ENCODE results near the gene GRK4.

The GRK4 gene

GRCh38 chr4:3034231-3034630, 70.9 kb downstream of the GRK4 start:
- H3K27ac ChIP-seq (ENCODE audit: extremely low read depth, low read depth, low read length) = no peak overlapping the region
- H3K4me3 ChIP-seq (ENCODE audit: low read depth, low read length) = no peak overlapping the region
- no peaks in the 10 kb centered on the region for H3K36me3 ChIP-seq (ENCODE audit: control insufficient read depth in 2 of 2, insufficient read depth in 1 of 2, low read length in 2 of 2)
- no peaks in the 10 kb centered on the region for H3K9me3 ChIP-seq (ENCODE audit: control insufficient read depth, insufficient read depth, low read depth, low read length)
- no peaks in the 10 kb centered on the region for H3K4me1 ChIP-seq (ENCODE audit: control insufficient read depth, insufficient read depth, low read length)
- TF ChIP-seq ZNF423 (tag by site-specific recombination; IDR thresholded peaks at IDR 0.05) (no peak), ZBTB1 (tag by site-specific recombination; IDR thresholded peaks at IDR 0.05) (no peak), HIC1 (tag by site-specific recombination; IDR thresholded peaks at IDR 0.05) (no peak), ZNF155 (tag by site-specific recombination; IDR thresholded peaks at IDR 0.05) (no peak), ZNF114 (tag by site-specific recombination; IDR thresholded peaks at IDR 0.05) (no peak), ZNF350 (tag by site-specific recombination; IDR thresholded peaks at IDR 0.05) (no peak), REPIN1 (tag by site-specific recombination; IDR thresholded peaks at IDR 0.05; ENCODE audit: low read depth) (no peak), ZNF707 (tag by site-specific recombination; IDR thresholded peaks at IDR 0.05) (no peak), ZNF571 (tag by site-specific recombination; IDR thresholded peaks at IDR 0.05) (no peak), ZNF157 (tag by site-specific recombination; IDR thresholded peaks at IDR 0.05) (no peak), ZNF184 (tag by site-specific recombination; IDR thresholded peaks at IDR 0.05) (no peak), ZNF398 (tag by site-specific recombination; IDR thresholded peaks at IDR 0.05) (no peak), KLF7 (tag by site-specific recombination; IDR thresholded peaks at IDR 0.05; ENCODE audit: borderline replicate concordance) (no peak), ZNF132 (tag by site-specific recombination; IDR thresholded peaks at IDR 0.05; ENCODE audit: borderline replicate concordance) (no peak), ZNF221 (tag by site-specific recombination; IDR thresholded peaks at IDR 0.05; ENCODE audit: borderline replicate concordance) (no peak), GLIS2 (tag by site-specific recombination; IDR thresholded peaks at IDR 0.05) (no peak)
- ChIA-PET POLR2A (no interaction called here), CTCF (no interaction called here)

GRCh38 chr4:3035249-3035648, 71.9 kb downstream of the GRK4 start:
- CTCF ChIA-PET = interaction anchor here (0.6 kb wide), 1 partner anchor 47 kb away, joined by 3 read pairs; no protein-coding TSS in a partner anchor
- TF ChIP-seq MEIS1 (CRISPR knock-in tag; IDR thresholded peaks at IDR 0.05; ENCODE audit: borderline replicate concordance) = no peak
- no peak for TF ChIP-seq ZBTB48 (tag by site-specific recombination; IDR thresholded peaks at IDR 0.05)
- no peak for TF ChIP-seq ZNF114 (tag by site-specific recombination; IDR thresholded peaks at IDR 0.05)
- no peak for TF ChIP-seq ZNF585B (tag by site-specific recombination; IDR thresholded peaks at IDR 0.05)
- TF ChIP-seq ZBTB20 (tag by site-specific recombination; IDR thresholded peaks at IDR 0.05) = no peak
- TF ChIP-seq GLIS1 (tag by site-specific recombination; IDR thresholded peaks at IDR 0.05) = no peak
- TF ChIP-seq KLF9 (tag by site-specific recombination; IDR thresholded peaks at IDR 0.05; ENCODE audit: low read depth) = no peak
- no peak for TF ChIP-seq ZSCAN30 (tag by site-specific recombination; IDR thresholded peaks at IDR 0.05)
- no peak for TF ChIP-seq GFI1B (tag by site-specific recombination; IDR thresholded peaks at IDR 0.05)
- no peak for TF ChIP-seq ZNF473 (tag by site-specific recombination; IDR thresholded peaks at IDR 0.05)
- no peak for TF ChIP-seq ZNF449 (tag by site-specific recombination; IDR thresholded peaks at IDR 0.05)
- no peak for TF ChIP-seq PATZ1 (tag by site-specific recombination; IDR thresholded peaks at IDR 0.05)

More at GRCh38 chr4:3035249-3035648, 71.9 kb downstream of the GRK4 start:
- Histone ChIP-seq H3K27ac (ENCODE audit: extremely low read depth, low read depth, low read length) (no peak overlapping the region), H3K4me1 (ENCODE audit: control insufficient read depth, insufficient read depth, low read length) (no peaks in the 10 kb centered on the region), H3K36me3 (ENCODE audit: control insufficient read depth in 2 of 2, insufficient read depth in 1 of 2, low read length in 2 of 2) (no peaks in the 10 kb centered on the region), H3K9me3 (ENCODE audit: control insufficient read depth, insufficient read depth, low read depth, low read length) (no peaks in the 10 kb centered on the region), H3K4me3 (ENCODE audit: low read depth, low read length) (no peak overlapping the region)
- POLR2A ChIA-PET = no interaction called here

All from HEK293 (cell line).